Tongue (tissue), 2 donors: Measurements from ENCODE around the gene SCAF8. TPM values are rescaled to one million over a fixed set of nuclear protein-coding genes. Genes with fewer than 3 reads are reported as not detected.
A peak's percentile ranks its signal among the peaks of the same experiment; 100 is the strongest.
"Not testable (repeated sequence)": the region's sequence is repeated elsewhere in the genome, so short reads cannot be mapped to it uniquely, and the experiment has no call there.

Source experiments
- DNase-seq: peaks from one replicate; pipeline ENCODE4 v3.0.0-alpha.2; 2015
- total RNA-seq: library from RNA; depleted of rRNA; stranded (reverse); fragments of >200 nt; gene quantifications from one replicate; pipeline ENCODE4 v1.2.3, GENCODE V29; 2014

Gene SCAF8
- total RNA-seq, 1 donor from 2014 or later = 60.4 TPM

DNA sequence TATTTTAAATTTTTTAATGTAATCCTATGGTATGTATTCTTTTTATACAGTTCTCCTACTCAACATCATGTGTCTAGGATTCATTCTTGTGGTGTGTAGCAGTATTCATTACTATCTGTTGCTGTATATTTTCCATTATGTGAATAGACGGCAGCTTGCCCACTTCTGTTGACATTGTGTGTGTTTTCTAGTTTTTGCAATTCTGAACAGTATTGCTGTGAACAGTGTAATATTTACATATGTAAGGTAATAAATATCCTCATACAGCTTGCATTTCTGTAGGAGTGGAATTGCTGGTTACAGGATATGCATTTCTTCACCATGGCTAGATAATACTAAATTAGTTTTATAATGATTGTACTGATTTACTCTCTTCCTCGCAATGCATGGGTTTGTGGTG lies 51.9 kb downstream of the SCAF8 start:
- DNase-seq = no peak

DNA sequence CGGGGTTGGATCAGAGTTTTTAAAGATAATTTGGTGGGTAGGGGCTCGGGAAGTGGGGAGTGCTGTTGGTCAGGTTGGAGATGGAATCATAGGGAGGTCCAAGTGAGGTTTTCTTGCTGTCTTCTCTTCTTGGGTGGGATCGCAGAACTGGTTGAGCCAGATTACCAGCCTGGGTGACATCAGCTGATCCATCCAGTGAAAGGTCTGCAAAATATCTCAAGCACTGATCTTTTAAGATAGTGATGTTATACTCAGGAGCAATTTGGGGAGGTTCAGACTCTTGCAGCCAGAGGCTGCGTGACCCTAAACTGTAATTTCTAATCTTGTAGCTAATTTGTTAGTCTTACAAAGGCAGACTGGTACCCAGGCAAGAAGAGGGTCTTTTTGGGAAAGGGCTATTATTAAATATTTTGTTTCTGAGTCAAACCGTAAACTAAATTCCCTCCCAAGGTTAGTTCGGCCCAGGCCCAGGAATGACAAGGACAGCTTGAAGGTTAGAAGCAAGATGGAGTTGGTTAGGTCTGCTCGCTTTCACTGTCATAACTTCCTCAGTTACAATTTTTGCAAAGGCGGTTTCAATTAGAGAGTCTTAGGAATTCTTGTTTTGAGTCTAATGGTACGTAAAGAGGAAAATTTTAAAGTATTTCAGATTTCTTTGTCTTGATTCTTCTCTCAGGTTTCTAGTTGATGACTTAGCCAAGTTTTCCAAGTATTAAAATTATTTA lies 53.1 kb downstream of the SCAF8 start:
- no peak for DNase-seq

DNA sequence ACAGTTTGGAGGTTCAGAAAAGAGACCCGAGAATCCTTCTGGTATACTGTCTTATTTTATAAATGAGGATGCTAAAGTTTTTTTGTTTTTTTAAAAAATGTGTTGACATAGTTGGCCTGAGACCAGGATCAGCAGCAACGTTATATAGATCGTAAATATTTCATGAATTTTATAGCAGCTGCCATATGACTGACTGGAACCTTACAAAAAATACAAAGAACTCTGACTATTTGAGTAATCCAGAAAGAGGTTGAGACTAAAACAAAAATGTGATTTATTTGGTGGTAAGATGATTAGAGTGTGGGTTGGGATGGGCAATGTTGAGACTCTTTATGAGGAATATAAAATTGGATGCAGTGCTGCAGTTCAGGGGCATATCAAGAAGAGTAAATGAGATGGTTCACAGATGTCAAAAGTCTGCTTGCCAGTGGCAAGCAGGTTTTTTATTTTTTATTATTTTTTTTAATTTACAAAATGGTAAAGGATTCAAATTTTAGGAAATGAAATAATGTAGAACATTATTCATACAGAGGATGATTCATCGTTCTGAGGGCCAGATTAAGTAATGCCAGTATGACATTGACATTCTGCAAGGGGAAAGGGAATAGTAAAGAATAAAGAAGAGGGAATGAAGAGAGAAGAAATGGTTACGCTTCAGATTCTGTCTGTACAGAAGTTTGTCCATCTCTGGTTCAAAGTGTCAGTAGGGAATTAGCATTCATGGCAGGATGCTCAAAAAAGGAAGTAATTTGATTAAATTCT lies 58.5 kb downstream of the SCAF8 start:
- DNase-seq = no peak

DNA sequence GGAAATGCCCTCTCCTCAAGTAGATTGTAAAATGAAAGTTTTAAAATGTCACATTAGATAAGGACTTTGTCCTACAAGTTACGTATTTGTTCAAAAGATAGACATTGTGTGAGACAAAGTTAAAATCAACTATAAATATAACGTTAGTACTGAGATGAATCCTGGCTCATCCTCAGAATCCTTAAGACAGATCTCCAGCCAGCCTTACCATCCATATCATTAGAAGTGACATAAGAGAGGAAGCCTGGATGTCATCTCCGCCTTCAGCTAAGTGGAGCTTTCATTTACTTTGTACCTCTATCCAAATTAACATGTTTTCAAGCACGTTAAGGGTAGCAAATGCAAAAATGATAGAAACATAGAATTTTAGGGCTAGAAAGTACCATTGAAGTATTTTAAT lies 59.1 kb downstream of the SCAF8 start:
- DNase-seq = no peak

DNA sequence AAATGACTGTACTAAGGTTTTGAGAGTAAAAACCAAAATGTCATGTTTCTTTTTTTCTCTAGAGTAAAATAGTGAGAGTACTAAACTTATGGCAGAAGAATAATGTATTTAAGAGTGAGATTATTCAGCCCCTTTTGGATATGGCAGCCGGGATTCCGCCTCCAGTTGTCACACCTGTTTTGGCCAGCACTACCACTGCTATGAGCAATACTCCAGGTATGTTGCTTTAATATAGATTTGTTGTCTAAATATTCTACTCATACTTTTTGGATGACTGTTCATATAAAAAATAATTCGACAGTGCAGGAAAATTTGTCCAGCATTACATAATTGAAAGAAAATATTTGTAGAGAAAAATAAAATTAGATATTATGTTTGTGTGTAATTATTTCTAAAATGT lies 59.5 kb downstream of the SCAF8 start:
- DNase-seq = no peak

DNA sequence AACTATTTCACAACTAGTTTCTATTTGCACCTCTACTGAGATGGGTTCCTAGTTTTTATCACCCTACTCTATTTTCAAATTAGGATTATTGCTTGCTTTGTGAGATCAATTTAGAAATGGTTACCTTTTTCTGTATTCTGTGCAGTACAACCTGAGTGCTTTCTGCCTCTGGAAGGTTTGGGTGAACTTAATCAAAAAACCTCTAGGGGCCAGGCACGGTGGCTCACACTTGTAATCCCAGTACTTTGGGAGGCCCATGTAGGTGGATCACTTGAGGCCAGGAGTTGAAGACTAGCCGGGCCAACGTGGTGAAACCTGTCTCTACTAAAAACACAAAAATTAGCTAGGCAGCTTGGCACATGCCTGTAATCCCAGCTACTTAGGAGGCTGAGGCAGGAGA lies 63.3 kb downstream of the SCAF8 start:
- no peak for DNase-seq

DNA sequence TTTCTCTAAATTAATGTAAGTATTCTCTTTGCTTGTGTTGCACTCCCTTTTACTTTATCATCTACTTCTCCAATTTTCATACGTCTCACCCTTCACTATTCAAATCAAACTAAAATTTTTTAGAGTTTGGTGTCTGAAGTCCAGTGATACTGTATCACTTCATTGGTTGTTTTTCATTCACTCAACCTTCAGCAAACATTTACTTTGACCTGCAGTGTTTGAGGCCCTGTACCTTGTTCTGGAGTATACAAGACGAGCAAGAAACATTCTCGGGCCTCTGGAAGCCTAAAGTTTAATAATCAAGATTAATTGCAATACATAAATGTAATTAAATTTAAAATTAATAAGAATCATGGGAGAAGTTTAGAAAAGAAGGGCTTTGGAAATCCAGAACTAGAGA lies 64.6 kb downstream of the SCAF8 start:
- no peak for DNase-seq

DNA sequence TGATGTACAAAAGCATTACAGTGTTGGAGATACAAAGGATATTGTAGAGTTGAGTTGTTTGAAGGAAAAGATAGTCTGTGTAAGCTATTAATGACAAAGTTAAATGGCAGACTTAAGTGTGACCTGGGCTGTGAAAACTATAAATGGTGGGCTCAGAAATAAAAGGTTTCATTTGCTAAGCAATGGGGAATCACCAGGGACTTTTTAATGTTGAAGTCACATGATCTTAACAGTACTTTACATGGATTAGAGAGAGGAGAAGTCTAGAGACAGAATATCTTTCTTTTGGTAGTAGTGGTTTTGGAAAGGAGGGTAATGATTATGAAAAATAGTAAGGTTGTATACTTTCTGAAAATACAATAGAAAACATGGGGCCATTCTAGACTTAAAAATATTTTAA lies 67.1 kb downstream of the SCAF8 start:
- DNase-seq = no peak

DNA sequence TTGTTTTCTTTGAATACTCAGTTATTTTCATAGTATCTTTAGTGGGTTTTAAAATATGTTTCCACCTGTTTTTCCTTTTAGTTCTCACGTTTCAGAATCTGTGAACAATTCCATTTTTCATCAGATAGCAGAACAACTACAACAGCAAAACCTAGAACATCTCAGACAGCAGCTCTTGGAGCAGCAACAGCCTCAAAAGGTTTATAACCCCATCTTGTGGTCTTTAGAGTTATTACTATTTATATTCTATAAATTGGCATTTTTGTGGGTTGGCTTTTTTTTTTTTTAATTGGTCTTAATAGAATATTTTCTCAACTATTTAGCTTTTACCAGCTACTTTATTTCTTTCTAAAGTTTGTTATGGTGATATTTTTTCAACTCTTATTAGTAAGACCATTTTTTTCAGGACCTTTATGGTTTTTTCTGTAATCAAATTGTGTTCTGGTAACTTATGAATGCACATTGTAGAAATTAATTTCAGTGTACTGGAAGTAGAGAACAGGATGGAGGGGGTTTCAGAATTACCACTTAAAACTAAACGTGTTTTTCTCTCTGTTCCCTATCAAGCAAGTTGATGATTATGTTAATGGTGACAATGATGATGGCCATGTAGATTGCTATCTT lies 72.2 kb downstream of the SCAF8 start:
- DNase-seq = peak; percentile 50

DNA sequence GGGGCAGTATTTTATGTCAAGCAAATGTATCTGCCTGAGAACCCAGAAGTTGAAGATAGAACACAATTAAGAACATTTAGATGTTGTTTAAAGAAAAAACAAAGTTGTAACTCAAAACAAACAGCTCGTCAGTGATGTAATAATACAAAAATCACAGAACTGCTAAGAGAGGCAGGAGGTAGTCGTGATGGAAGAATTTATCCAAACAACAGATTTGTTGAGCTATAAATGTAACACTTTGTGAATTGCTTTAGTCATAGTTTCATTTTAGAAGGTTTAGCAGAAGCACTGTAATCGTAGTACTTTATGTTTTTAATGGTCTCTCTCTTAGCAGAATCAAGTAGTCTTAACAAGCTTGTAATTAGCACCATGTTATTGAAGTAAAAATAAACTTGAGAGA lies 73.6 kb downstream of the SCAF8 start:
- DNase-seq = no peak

DNA sequence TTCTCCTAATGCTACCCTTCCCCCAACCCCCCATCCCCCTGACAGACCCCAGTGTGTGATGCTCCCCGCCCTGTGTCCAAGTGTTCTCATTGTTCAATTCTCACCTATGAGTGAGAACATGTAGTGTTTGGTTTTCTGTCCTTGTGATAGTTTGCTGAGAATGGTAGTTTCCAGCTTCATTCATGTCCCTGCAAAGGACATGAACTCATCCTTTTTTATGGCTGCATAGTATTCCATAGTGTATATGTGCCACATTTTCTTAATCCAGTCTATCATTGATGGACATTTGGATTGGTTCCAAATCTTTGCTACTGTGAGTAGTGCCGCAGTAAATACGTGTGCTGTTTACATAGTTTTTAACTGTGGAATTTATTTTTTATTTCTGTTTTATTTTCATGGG lies 78.4 kb downstream of the SCAF8 start:
- DNase-seq = not testable (repeated sequence)

DNA sequence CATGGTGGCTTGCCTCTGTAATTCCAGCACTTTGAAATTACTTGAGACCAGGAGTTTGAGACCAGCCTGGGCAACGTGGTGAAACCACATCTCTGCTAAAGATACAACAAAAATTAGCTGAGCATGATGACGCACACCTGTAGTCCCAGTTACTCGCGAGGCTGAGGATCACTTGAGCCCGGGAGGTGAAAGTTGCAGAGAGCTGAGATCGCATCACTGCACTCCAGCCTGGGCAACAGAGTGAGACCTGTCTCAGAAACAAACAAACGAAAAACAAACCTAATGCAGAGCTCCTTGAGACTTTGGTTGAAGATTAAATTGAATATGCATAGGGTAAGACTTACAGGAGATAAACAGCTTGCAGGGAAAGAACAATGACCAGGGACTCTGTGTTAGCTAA lies 80.8 kb downstream of the SCAF8 start:
- DNase-seq = no peak

DNA sequence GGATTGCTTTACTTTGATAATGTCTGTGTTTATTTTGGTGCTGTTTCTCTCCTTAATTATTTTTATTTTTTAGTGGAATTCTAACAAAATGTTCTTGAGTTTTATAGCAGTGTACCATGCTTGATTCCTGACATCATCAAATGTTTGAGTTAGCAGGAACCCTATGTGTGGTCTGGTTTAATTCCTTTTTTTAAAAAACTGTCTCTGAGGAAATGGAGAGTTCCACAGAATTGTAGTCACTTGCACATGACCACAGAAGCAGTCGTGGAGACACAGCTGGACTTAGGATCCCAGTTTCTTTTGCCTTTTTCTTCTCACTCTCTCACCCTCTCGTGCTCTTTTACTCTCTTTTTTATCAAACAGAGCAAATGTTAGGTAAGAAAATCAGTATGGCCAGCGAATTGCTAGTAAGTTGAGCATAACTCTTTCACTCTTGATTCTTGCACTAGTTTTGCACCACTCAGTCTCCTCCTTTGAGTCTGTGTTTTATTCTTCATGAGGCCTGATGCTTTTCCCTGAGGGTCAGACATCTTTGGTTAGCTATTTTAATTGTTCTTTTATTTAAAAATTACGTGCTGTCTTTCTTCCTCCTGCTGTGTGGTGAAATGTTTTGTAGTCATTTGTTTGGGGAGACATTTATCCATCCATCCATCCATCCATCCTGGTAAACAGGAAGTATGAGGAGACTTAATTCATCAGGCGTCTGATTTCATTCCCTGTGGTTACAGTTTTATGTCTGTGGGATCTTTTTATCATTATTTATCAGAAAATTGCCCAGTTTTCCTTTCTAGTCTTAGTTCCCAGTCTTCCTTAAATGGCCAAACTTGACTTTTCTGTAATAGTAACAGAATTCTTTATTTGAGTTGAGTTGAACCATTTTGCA lies 83.0 kb downstream of the SCAF8 start:
- DNase-seq = no peak

DNA sequence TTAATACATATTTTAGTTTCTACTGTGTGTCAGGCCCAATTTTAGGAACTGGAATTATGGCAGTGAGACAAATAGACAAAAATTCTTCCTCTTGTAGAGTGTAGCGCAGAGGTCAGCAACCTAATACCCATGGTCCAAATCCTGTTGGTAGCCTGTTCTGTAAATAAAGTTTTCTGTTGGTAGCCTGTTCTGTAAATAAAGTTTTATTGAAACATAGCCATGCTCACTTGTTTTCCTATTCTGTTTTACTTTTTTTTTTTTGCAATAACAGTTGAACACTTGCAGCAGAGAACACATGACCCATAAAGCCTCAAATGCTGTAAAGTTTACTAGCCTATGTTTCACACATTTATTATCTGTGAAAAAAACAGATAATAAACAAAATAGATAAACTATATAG lies 87.9 kb downstream of the SCAF8 start:
- no peak for DNase-seq

DNA sequence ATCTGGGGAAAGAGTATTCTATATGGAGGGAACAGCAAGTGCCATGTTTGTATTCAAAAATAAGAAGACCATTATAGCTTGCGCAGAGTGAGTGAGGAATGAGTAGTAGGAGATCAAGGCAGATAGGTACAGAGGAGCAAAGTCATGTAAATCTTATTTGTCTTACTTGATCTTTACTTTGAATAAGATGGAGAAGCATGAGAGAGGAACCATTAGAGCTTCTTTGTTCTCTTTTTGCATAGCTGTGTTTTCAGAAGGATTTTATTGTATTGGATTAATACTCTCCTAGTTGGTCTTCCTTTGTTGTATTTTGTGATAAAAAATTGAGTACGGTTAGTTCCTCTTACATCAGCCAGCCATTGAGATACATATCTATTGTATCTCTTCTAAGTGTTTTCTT lies 88.4 kb downstream of the SCAF8 start:
- DNase-seq = no peak

DNA sequence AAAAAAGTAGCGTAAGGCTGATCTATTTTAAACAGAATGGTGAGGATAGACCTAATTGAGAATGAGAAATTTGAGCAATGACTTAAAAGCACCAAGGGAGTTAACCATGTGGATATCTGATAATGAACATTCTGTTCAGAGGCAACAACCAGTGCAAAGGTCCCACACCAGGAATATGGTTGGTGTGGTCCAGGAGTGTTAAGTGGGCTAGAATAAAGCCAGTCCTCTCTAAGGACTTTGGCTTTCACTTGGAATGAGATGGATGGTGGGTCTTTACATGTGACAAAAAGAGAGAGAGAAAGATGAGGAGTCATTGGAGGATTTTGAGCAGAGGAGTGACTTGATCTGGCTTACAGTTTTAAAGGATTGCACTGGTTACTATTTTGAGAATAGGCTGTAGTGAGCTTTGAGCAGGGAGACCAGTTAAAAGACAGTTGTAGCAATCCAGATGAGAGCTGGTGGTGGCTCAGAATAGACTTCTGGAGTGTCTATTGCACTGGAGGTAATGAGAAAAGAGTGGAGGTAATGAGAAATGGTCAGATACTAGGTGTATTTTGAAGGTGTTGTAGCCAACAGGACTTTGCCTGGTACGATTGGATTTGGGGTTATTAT lies 89.8 kb downstream of the SCAF8 start:
- DNase-seq = peak; percentile 32

DNA sequence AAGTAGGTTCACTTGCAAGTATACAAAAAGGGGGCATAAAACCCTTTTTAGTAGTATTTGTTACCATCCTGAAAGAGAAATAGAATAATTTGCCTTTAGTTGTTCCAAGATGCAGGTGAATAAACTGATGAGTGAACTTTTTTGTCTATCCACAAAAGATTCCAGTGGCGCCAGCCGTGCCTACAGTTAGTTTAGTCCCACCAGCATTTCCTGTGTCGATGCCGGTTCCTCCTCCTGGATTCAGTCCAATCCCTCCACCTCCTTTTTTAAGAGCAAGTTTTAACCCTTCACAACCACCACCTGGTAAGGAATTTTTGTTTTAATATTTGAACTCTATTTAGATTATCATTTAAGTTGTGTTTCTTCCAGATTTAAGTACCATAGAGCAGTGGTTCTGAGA lies 90.9 kb downstream of the SCAF8 start:
- peak; percentile 14 for DNase-seq

DNA sequence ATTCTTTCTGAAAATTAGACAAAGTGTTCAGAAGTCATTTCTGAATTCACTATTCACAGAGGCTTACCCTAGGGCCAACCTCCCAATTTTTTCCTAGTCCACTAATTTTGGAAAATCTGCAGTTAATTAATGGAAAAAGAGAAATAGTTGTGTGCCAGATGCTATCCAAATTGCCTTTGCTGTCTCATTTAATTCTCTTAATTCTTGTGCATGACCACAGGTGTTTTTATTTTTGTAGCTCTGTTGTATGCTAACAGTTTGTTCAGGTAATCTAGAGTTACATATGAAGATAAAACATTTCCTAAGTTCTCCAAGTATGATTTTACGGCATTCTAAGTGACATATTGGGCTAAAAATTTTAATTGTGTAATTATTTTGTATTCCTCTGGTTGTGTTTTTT lies 96.8 kb downstream of the SCAF8 start:
- no peak for DNase-seq

DNA sequence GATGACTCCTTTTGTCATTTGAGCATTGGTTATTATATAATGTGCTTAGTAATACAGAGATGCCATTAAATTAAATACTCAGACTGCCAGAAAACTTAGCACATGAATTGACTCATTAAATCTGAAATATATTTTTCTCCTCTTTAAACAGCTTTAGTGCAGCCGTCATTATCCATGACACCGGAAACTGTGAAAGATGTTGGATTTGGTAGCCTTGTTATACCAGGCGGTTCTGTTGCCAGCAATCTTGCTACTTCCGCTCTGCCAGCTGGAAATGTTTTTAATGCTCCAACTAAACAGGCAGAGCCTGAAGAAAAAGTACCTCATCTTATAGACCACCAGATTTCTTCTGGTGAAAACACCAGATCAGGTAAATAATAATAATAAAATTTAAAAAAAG lies 97.6 kb downstream of the SCAF8 start:
- no peak for DNase-seq

DNA sequence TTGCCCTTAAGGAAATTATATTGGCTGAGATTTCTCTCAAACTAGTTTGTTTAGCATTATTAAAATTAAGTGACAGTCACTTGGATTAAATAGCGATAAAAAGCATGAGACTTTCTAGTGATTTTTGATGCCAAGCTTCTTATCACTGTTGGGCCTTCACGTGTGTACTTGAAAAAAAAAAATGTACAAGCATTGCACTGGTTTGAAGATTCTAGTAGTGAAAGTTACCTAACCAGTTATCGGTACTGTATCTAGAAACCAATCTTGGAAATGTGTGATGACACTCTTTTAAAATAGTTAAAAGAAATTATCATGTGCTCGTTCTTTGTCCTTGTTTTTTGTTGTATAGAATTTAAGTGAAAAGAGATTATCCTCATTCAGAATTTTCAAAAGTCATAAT lies 102.1 kb downstream of the SCAF8 start:
- no peak for DNase-seq

DNA sequence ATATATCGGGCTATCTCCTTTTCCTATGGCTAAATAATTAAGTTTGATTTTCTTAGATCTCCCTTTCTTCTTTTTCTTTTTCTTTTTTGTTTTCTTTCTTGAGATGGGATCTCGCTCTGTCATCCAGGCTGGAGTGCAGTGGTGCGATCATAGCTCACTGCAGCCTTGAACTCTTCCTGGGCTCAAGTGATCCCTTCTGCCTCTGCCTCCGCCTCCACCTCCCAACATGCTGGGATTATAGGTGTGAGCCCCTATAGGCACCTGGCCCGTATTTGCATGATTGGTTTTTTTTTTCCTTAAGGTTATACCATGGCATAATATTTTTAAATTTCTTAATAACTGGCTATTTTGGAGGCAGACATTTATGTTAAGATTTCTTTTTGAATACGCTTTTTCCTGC lies 106.3 kb downstream of the SCAF8 start:
- DNase-seq = no peak

DNA sequence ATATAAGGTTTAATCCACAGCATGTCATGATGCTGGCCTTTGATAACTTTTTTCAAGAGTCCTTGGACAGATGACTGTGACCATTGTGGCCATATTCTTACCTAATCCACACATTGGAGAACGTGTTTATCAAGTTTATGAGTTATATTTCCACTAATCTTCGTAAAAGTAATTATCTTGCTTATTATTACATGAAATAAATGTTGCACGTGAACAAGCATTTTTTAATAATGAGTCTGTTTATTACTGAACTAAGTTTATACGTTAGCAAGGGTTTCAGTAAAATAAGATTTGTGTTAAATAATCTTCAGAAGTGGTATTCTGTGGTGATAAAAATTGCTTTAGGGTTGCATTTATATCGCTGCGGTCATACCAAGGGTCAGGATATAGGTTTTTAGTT lies 107.1 kb downstream of the SCAF8 start:
- DNase-seq = no peak
